Neural crest cell (in vitro differentiated cells): ENCODE data around the gene HKDC1. TPM values are rescaled to one million over a fixed set of nuclear protein-coding genes. Genes with fewer than 3 reads are reported as not detected.

ENCODE experiments used
- DNase-seq: peaks from one replicate; pipeline ENCODE4 v3.0.0; 2021; ENCODE audit warnings: low read depth, mixed read lengths, low spot score
- H3K27ac Mint-ChIP-seq: one replicate; pipeline ENCODE4 v1.8.0; 2021; ENCODE audit warnings: mild to moderate bottlenecking, mixed read lengths; ENCODE audit not compliant: unreplicated experiment
- H3K27me3 Mint-ChIP-seq: 2 replicates; pipeline ENCODE4 v1.8.0; 2021; ENCODE audit warnings: low read depth, mild to moderate bottlenecking, mixed read lengths
- H3K36me3 Mint-ChIP-seq: 2 replicates; pipeline ENCODE4 v1.8.0; 2021; ENCODE audit warnings: low read depth, mild to moderate bottlenecking, mixed read lengths
- H3K4me1 Mint-ChIP-seq: 2 replicates; pipeline ENCODE4 v1.8.0; 2021; ENCODE audit warnings: mixed read lengths
- H3K4me3 Mint-ChIP-seq: one replicate; pipeline ENCODE4 v1.8.0; 2021; ENCODE audit warnings: mild to moderate bottlenecking, mixed read lengths
- H3K9me3 Mint-ChIP-seq: 2 replicates; pipeline ENCODE4 v1.8.0; 2021; ENCODE audit warnings: mixed read lengths
- CTCF ChIP-seq: fragments of 200-600 bp; sonication (generic); conservative IDR thresholded peaks from 2 replicates; pipeline ENCODE4 v1.5.0; 2021; ENCODE audit warnings: antibody characterized with exemption, mild to moderate bottlenecking
- total RNA-seq: library from RNA; stranded (reverse); gene quantifications from 2 replicates; pipeline ENCODE4 v1.2.1, GENCODE V29; 2021

The HKDC1 gene
- total RNA-seq, 1 donor from 2014 or later = not detected

GRCh38 chr10:69211524-69211923 is 8.6 kb upstream of the HKDC1 start:
- H3K36me3 Mint-ChIP-seq = peaks cover 6% of the 10 kb centered on the region
- H3K9me3 Mint-ChIP-seq = peaks cover 4% of the 10 kb centered on the region
- peaks cover under 1% of the 10 kb centered on the region for H3K27me3 Mint-ChIP-seq
- no peaks in the 10 kb centered on the region for H3K4me1 Mint-ChIP-seq
- DNase-seq = no peak
- no peak for TF ChIP-seq CTCF
- no peak overlapping the region for H3K27ac Mint-ChIP-seq
- no peak overlapping the region for H3K4me3 Mint-ChIP-seq

- Mint-ChIP-seq H3K9me3 (peaks cover 4% of the 10 kb centered on the region), H3K27ac (no peak overlapping the region), H3K27me3 (peaks cover 3% of the 10 kb centered on the region), H3K36me3 (no peaks in the 10 kb centered on the region), H3K4me3 (no peak overlapping the region), H3K4me1 (no peaks in the 10 kb centered on the region)
- no peak for TF ChIP-seq CTCF
- no peak for DNase-seq
Measured at GRCh38 chr10:69213591-69214311, 6.4 kb upstream of the HKDC1 start.

- peaks cover 4% of the 10 kb centered on the region for H3K9me3 Mint-ChIP-seq
- TF ChIP-seq CTCF = no peak
- peaks cover 3% of the 10 kb centered on the region for H3K27me3 Mint-ChIP-seq
- H3K36me3 Mint-ChIP-seq = no peaks in the 10 kb centered on the region
- H3K4me3 Mint-ChIP-seq = no peak overlapping the region
- DNase-seq = no peak
- H3K4me1 Mint-ChIP-seq = no peaks in the 10 kb centered on the region
- no peak overlapping the region for H3K27ac Mint-ChIP-seq
Measured at GRCh38 chr10:69214666-69215131, 5.4 kb upstream of the HKDC1 start.

- DNase-seq = no peak
- Mint-ChIP-seq H3K27me3 (peaks cover 3% of the 10 kb centered on the region), H3K4me1 (no peaks in the 10 kb centered on the region), H3K27ac (no peak overlapping the region), H3K9me3 (peaks cover 4% of the 10 kb centered on the region), H3K4me3 (no peak overlapping the region), H3K36me3 (no peaks in the 10 kb centered on the region)
- TF ChIP-seq CTCF = no peak
Measured at GRCh38 chr10:69215405-69216171, 4.5 kb upstream of the HKDC1 start.

GRCh38 chr10:69216577-69217118 is 3.5 kb upstream of the HKDC1 start:
- no peak for DNase-seq
- Mint-ChIP-seq H3K9me3 (peaks cover 4% of the 10 kb centered on the region), H3K4me3 (no peak overlapping the region), H3K4me1 (no peaks in the 10 kb centered on the region), H3K36me3 (no peaks in the 10 kb centered on the region), H3K27me3 (peaks cover 3% of the 10 kb centered on the region), H3K27ac (no peak overlapping the region)
- no peak for TF ChIP-seq CTCF
